A673 (cell line): ENCODE measurements around the gene HMBS. TPM values are rescaled to one million over a fixed set of nuclear protein-coding genes. Genes with fewer than 3 reads are reported as not detected.

ENCODE experiments used
- BruUV-seq: library from RNA; stranded (reverse); fragments of 400-500 nt; replicated peaks from 2 replicates; lab custom pipeline; 2021; lab: Mats Ljungman, UMichigan
- CTCF ChIA-PET: fragments of 300-600 bp; sonication (Branson Sonifier 250); formaldehyde crosslinking; loops from one replicate; lab custom pipeline; 2022; ENCODE audit warnings: antibody characterized with exemption; lab: Charles Lee
- POLR2A ChIA-PET: fragments of 300-600 bp; sonication (Branson Sonifier 250); formaldehyde crosslinking; loops from one replicate; lab custom pipeline; 2022; ENCODE audit warnings: antibody characterized with exemption; ENCODE audit not compliant: low non-redundant PET; lab: Charles Lee
- DNase-seq: peaks from one replicate; pipeline ENCODE4 v3.0.0-alpha.2; 2015; ENCODE audit warnings: low spot score
- H3K27ac ChIP-seq: fragments of 200-600 bp; sonication (generic); 2 replicates; pipeline ENCODE4 v1.5.1; 2016; ENCODE audit warnings: mixed run types, low read depth, mild to moderate bottlenecking, mixed read lengths, antibody characterized with exemption, low read length; ENCODE audit not compliant: poor library complexity, severe bottlenecking
- H3K27me3 ChIP-seq: fragments of 200-600 bp; sonication (generic); replicated peaks from 2 replicates; pipeline ENCODE4 v1.6.1; 2017; ENCODE audit warnings: mixed run types, low read depth, mild to moderate bottlenecking, mixed read lengths, antibody characterized with exemption, low read length; ENCODE audit not compliant: insufficient read depth, poor library complexity
- H3K36me3 ChIP-seq: fragments of 200-600 bp; sonication (generic); 2 replicates; pipeline ENCODE4 v1.6.1; 2016; ENCODE audit warnings: mixed run types, mild to moderate bottlenecking, mixed read lengths, antibody characterized with exemption, low read length; ENCODE audit not compliant: insufficient read depth, poor library complexity, severe bottlenecking
- H3K4me1 ChIP-seq: fragments of 200-600 bp; sonication (generic); 2 replicates; pipeline ENCODE4 v1.6.1; 2017; ENCODE audit warnings: mixed run types, mild to moderate bottlenecking, mixed read lengths, antibody characterized with exemption, low read length; ENCODE audit not compliant: insufficient read depth, poor library complexity, severe bottlenecking
- H3K4me3 ChIP-seq: fragments of 200-600 bp; sonication (generic); 2 replicates; pipeline ENCODE4 v1.5.1; 2016; ENCODE audit warnings: low read depth, mixed run types, mild to moderate bottlenecking, mixed read lengths, low read length; ENCODE audit not compliant: poor library complexity, severe bottlenecking
- H3K9me3 ChIP-seq: fragments of 200-600 bp; sonication (generic); 2 replicates; pipeline ENCODE4 v1.6.1; 2016; ENCODE audit warnings: mixed run types, low read depth, mild to moderate bottlenecking, mixed read lengths, antibody characterized with exemption, low read length; ENCODE audit not compliant: poor library complexity, severe bottlenecking
- CTCF ChIP-seq: fragments of 300-800, 200-600 bp; sonication (generic); conservative IDR thresholded peaks from 2 replicates; pipeline ENCODE4 v1.5.1; 2017; ENCODE audit warnings: low read depth, mild to moderate bottlenecking, antibody characterized with exemption, low read length, moderate library complexity, mixed read lengths
- EZH2 ChIP-seq: fragments of 200-600 bp; sonication (generic); IDR thresholded peaks from 2 replicates; pipeline ENCODE4 v1.6.1; 2017; ENCODE audit warnings: borderline replicate concordance, low read depth, mild to moderate bottlenecking, mixed read lengths, antibody characterized with exemption, low read length; ENCODE audit not compliant: poor library complexity, severe bottlenecking
- intact Hi-C: fragments of 100-400 bp; cut with micrococcal nuclease; formaldehyde crosslinking; loops from one replicate; pipeline ENCODE4 v1.10.0; 2022; ENCODE audit not compliant: unreplicated experiment
- total RNA-seq: library from RNA; stranded (reverse); gene quantifications from 2 replicates; pipeline ENCODE4 v1.2.3, GENCODE V29; 2021

Gene HMBS
- total RNA-seq, 1 experiment from 2014 or later = 72.5 TPM

GRCh38 chr11:119046489-119046888 lies 38.2 kb upstream of the HMBS start:
- Histone ChIP-seq H3K27me3 (no peaks in the 10 kb centered on the region), H3K4me1 (no peaks in the 10 kb centered on the region), H3K4me3 (no peak overlapping the region), H3K9me3 (no peaks in the 10 kb centered on the region), H3K27ac (no peak overlapping the region), H3K36me3 (peaks cover 68% of the 10 kb centered on the region)
- CTCF ChIA-PET = no interaction called here
- POLR2A ChIA-PET = interaction anchor here (0.6 kb wide), 1 partner anchor 9 kb away, joined by 3 read pairs; no protein-coding TSS in a partner anchor
- DNase-seq = no peak
- TF ChIP-seq EZH2 = no peak
- TF ChIP-seq CTCF = no peak
- intact Hi-C loops = no loop called here
- no TSS peak for BruUV-seq

DNA sequence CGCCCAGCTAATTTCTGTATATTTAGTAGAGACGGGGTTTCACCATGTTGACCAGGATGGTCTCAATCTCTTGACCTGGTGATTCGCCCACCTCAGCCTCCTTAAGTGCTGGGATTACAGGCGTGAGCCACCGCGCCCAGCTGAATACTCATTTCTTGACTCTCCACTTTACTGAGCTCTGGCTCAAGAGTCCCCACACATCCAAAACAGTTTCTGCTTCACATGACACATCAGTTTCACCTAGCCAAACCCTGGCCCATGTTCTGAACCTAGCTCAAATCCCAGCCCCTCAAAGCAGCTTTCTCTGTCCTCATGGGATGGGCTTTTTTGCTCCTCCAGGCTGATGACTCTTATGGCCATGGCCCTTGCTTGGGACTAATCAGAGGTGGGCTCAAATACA lies 37.5 kb upstream of the HMBS start:
- Histone ChIP-seq H3K27ac (no peak overlapping the region), H3K27me3 (no peaks in the 10 kb centered on the region), H3K4me1 (no peaks in the 10 kb centered on the region), H3K36me3 (peaks cover 75% of the 10 kb centered on the region), H3K9me3 (no peaks in the 10 kb centered on the region), H3K4me3 (no peak overlapping the region)
- POLR2A ChIA-PET = no interaction called here
- BruUV-seq = no TSS peak
- DNase-seq = no peak
- no peak for TF ChIP-seq EZH2
- no peak for TF ChIP-seq CTCF
- intact Hi-C loops = no loop called here
- CTCF ChIA-PET = interaction anchor here (0.7 kb wide), 1 partner anchor 428 kb away, joined by 3 read pairs; no protein-coding TSS in a partner anchor

- Histone ChIP-seq H3K27ac (no peak overlapping the region), H3K36me3 (peaks cover 89% of the 10 kb centered on the region), H3K4me1 (no peaks in the 10 kb centered on the region), H3K9me3 (no peaks in the 10 kb centered on the region), H3K4me3 (no peak overlapping the region), H3K27me3 (no peaks in the 10 kb centered on the region)
- ChIA-PET POLR2A (interaction anchor here (0.6 kb wide), 1 partner anchor 11 kb away, joined by 14 read pairs; no protein-coding TSS in a partner anchor), CTCF (no interaction called here)
- DNase-seq = no peak
- intact Hi-C loops = no loop called here
- TF ChIP-seq CTCF = no peak
- TF ChIP-seq EZH2 = no peak
- BruUV-seq = no TSS peak
Measured at GRCh38 chr11:119048644-119049043, 36.0 kb upstream of the HMBS start.
